GM12878 (cell line): ENCODE data around the gene CIB4. TPM values are rescaled to one million over a fixed set of nuclear protein-coding genes. Genes with fewer than 3 reads are reported as not detected.

ENCODE experiments used
- ATAC-seq: fragments of 200-7000 bp; cut with Tn5 transposase; 3 replicates; pipeline ENCODE4 v1.9.1; 2020; ENCODE audit warnings: mild to moderate bottlenecking, moderate library complexity
- BruUV-seq: library from RNA; stranded (reverse); fragments of 400-500 nt; replicated peaks from 2 replicates; lab custom pipeline; 2021; lab: Mats Ljungman, UMichigan
- CTCF ChIA-PET: fragments of 300-600 bp; sonication (Branson Sonifier 250); formaldehyde crosslinking; extraction: SDS; loops from one replicate; lab custom pipeline; 2021; ENCODE audit warnings: inconsistent platforms; lab: Yijun Ruan, JAX
- POLR2A ChIA-PET: fragments of 350-600 bp; formaldehyde crosslinking; extraction: SDS; loops from one replicate; lab custom pipeline; 2021; ENCODE audit warnings: inconsistent platforms; lab: Charles Lee
- RAD21 ChIA-PET: fragments of 300-600 bp; sonication (Branson Sonifier 250); formaldehyde crosslinking; loops from one replicate; lab custom pipeline; 2023; ENCODE audit warnings: antibody characterized with exemption; ENCODE audit not compliant: unreplicated experiment; lab: Charles Lee
- SMC1A ChIA-PET: fragments of 300-600 bp; sonication (Branson Sonifier 250); formaldehyde crosslinking; loops from one replicate; lab custom pipeline; 2023; ENCODE audit not compliant: unreplicated experiment, uncharacterized antibody; lab: Charles Lee
- DNase-seq: peaks from one replicate; pipeline ENCODE4 v3.0.0-alpha.2; 2011; ENCODE audit warnings: low read depth, low spot score
- FAIRE-seq: peaks from 3 replicates; lab custom pipeline; 2011; peaks lifted over from hg19 to GRCh38; lab: Jason Lieb, UNC
- H2AFZ ChIP-seq: 2 replicates; pipeline ENCODE4 v1.6.0; 2011; ENCODE audit warnings: low read depth, low read length, control low read depth; ENCODE audit not compliant: control insufficient read depth
- H3K27ac ChIP-seq: 2 replicates; pipeline ENCODE4 v1.5.1; 2011; ENCODE audit warnings: control low read depth; ENCODE audit not compliant: control insufficient read depth, insufficient read depth
- H3K27me3 ChIP-seq, 2 experiments: replicated peaks in 1 of 2; 2 replicates each; pipeline versions ENCODE4 v1.6.0 to v1.6.1; 2011; ENCODE audit warnings: low read length in 1 of 2; ENCODE audit not compliant: control insufficient read depth in 2 of 2, insufficient read depth in 2 of 2
- H3K36me3 ChIP-seq, 2 experiments: 2 replicates each; pipeline ENCODE4 v1.5.1; 2011; ENCODE audit warnings: low read length in 1 of 2; ENCODE audit not compliant: control insufficient read depth in 2 of 2, insufficient read depth in 2 of 2
- H3K4me1 ChIP-seq: 2 replicates; pipeline ENCODE4 v1.6.1; 2011; ENCODE audit warnings: mild to moderate bottlenecking, low read length, moderate library complexity, mixed read lengths; ENCODE audit not compliant: control insufficient read depth, insufficient read depth
- H3K4me2 ChIP-seq: 2 replicates; pipeline ENCODE4 v1.6.0; 2011; ENCODE audit warnings: control low read depth; ENCODE audit not compliant: control insufficient read depth, insufficient read depth
- H3K4me3 ChIP-seq: fragments of 200-600 bp; sonication (generic); 2 replicates; pipeline ENCODE4 v1.5.1; 2016
- H3K79me2 ChIP-seq: 2 replicates; pipeline ENCODE4 v1.6.0; 2011; ENCODE audit warnings: low read length; ENCODE audit not compliant: control insufficient read depth, insufficient read depth
- H3K9ac ChIP-seq: 2 replicates; pipeline ENCODE4 v1.8.0; 2011; ENCODE audit warnings: low read length, control low read depth, mixed read lengths; ENCODE audit not compliant: control insufficient read depth, insufficient read depth
- H3K9me3 ChIP-seq: replicated peaks from 3 replicates; pipeline ENCODE4 v1.5.1; 2011; ENCODE audit warnings: mild to moderate bottlenecking, low read length; ENCODE audit not compliant: control insufficient read depth, insufficient read depth
- H4K20me1 ChIP-seq: 2 replicates; pipeline ENCODE4 v1.6.0; 2011; ENCODE audit not compliant: control insufficient read depth, insufficient read depth
- KDM1A ChIP-seq: fragments of 200-600 bp; sonication (generic); IDR thresholded peaks from 2 replicates; pipeline ENCODE4 v1.6.1; 2016; ENCODE audit warnings: borderline replicate concordance
- RAD51 ChIP-seq: fragments of 450-650 bp; IDR thresholded peaks from 2 replicates; pipeline ENCODE4 v1.6.1; 2016; ENCODE audit warnings: moderate library complexity, mild to moderate bottlenecking, inconsistent platforms
- ZZZ3 ChIP-seq: IDR thresholded peaks from 2 replicates; pipeline ENCODE4 v1.6.1; 2011; ENCODE audit warnings: low read depth; ENCODE audit not compliant: control insufficient read depth, insufficient read length
- WGBS: methylation state at CpG from one replicate; pipeline ENCODE4 v1.1.6; 2016; ENCODE audit warnings: low lambda C conversion rate; ENCODE audit not compliant: insufficient replicate concordance, insufficient coverage; ENCODE audit errors: missing lambda C conversion rate; 5-methylcytosine and 5-hydroxymethylcytosine counted together
- in situ Hi-C: fragments of 300-500 bp; cut with MboI; formaldehyde crosslinking; loops from 9 replicates; pipeline ENCODE4 v1.14.3; 2018; ENCODE audit warnings: mixed read lengths
- intact Hi-C: fragments of 100-400 bp; cut with micrococcal nuclease; formaldehyde crosslinking; loops from one replicate; pipeline ENCODE4 v1.14.2; 2022; ENCODE audit not compliant: unreplicated experiment
- polyA plus RNA-seq, 11 experiments: library from polyadenylated mRNA; depleted of rRNA in 4 of 11; unstranded in 6 of 11; stranded (reverse) in 5 of 11; fragments of >200 nt; fragmentation: Nextera tagmentation in 4 of 11; fragmentation: Illumina TruSeq in 1 of 11; extraction: Ambion mirVana in 4 of 11; extraction: Trizol in 1 of 11; gene quantifications; 1 replicate in 1 of 11; 2 replicates in 10 of 11; pipeline versions ENCODE4 v1.2.1 to v1.2.3, GENCODE V29; 2011 to 2016; ENCODE audit warnings: inconsistent platforms in 2 of 11, missing spikeins in 2 of 11, low read depth in 1 of 11
- total RNA-seq, 4 experiments: library from RNA; depleted of rRNA in 3 of 4; stranded (reverse); fragments of >200 nt in 3 of 4; fragmentation: Illumina TruSeq in 1 of 4; extraction: Trizol in 1 of 4; gene quantifications; 2 replicates each; pipeline versions ENCODE4 v1.2.1 to v1.2.3, GENCODE V29; 2013 to 2021
- TF ChIP-seq, protein P1 (sequence below): fragments of 450-650 bp; IDR thresholded peaks from 2 replicates; pipeline ENCODE4 v1.6.1; 2017; ENCODE audit warnings: low read depth, mild to moderate bottlenecking, moderate library complexity
- TF ChIP-seq, protein P2 (sequence below): IDR thresholded peaks from 2 replicates; pipeline ENCODE4 v1.6.1; 2012; ENCODE audit warnings: low read depth, low read length, improper control_type of control experiment
- TF ChIP-seq, protein P3 (sequence below): fragments of 450-650 bp; IDR thresholded peaks from 2 replicates; pipeline ENCODE4 v1.6.1; 2014; ENCODE audit warnings: mild to moderate bottlenecking

Gene CIB4
- total and polyA plus RNA-seq, 10 of the 15 experiments (the other 5 are each of a cell fraction or from before 2014, with no cell fraction given), result not detected

DNA sequence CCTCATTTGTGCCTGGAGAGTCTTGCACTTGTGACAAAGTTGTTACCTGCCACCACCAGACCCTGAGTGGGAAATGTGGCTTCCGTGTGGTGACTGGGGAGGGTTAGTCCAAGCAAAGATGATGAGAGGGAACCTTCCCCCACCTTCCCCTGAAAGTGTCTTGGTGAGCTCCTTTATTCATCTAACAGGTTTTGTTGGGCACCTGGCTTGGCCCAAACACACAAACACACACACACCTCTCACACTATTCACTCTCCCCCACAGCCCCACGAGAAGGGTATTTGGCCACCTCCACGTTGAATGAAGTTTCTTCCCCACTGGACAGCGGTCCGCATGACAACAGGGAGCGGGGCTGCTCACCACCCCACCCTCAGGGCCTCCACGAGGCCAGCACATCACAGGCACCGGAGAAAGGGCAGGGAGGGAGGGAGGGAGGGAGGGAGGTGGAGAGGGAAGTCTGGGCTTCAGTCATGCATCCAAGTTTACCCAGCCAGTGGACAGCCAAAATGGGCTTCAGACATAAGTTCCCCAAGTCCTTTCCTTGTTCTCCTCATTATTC is 1.4 kb downstream of the CIB4 start:
- Histone ChIP-seq H3K27me3 (peaks cover 0 to 5% of the 10 kb centered on the region in 2 experiments; a peak in 2 of 4 replicates), H3K4me2 (no peak overlapping the region), H2AFZ (no peak overlapping the region), H3K27ac (no peak overlapping the region)
- ChIA-PET POLR2A (no interaction called here), CTCF (no interaction called here)
- no peak for FAIRE-seq
- TF ChIP-seq, protein P1, sequence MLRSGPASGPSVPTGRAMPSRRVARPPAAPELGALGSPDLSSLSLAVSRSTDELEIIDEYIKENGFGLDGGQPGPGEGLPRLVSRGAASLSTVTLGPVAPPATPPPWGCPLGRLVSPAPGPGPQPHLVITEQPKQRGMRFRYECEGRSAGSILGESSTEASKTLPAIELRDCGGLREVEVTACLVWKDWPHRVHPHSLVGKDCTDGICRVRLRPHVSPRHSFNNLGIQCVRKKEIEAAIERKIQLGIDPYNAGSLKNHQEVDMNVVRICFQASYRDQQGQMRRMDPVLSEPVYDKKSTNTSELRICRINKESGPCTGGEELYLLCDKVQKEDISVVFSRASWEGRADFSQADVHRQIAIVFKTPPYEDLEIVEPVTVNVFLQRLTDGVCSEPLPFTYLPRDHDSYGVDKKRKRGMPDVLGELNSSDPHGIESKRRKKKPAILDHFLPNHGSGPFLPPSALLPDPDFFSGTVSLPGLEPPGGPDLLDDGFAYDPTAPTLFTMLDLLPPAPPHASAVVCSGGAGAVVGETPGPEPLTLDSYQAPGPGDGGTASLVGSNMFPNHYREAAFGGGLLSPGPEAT, result no peak
- TF ChIP-seq KDM1A (no peak), ZZZ3 (no peak), RAD51 (no peak)
- TF ChIP-seq, protein P2, sequence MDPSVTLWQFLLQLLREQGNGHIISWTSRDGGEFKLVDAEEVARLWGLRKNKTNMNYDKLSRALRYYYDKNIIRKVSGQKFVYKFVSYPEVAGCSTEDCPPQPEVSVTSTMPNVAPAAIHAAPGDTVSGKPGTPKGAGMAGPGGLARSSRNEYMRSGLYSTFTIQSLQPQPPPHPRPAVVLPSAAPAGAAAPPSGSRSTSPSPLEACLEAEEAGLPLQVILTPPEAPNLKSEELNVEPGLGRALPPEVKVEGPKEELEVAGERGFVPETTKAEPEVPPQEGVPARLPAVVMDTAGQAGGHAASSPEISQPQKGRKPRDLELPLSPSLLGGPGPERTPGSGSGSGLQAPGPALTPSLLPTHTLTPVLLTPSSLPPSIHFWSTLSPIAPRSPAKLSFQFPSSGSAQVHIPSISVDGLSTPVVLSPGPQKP, result no peak
- TF ChIP-seq, protein P3, sequence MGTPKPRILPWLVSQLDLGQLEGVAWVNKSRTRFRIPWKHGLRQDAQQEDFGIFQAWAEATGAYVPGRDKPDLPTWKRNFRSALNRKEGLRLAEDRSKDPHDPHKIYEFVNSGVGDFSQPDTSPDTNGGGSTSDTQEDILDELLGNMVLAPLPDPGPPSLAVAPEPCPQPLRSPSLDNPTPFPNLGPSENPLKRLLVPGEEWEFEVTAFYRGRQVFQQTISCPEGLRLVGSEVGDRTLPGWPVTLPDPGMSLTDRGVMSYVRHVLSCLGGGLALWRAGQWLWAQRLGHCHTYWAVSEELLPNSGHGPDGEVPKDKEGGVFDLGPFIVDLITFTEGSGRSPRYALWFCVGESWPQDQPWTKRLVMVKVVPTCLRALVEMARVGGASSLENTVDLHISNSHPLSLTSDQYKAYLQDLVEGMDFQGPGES, result no peak
- TF ChIP-seq, all 136 proteins: peak for 0
- Histone ChIP-seq H4K20me1 (no peaks in the 10 kb centered on the region), H3K4me1 (no peaks in the 10 kb centered on the region), H3K79me2 (no peaks in the 10 kb centered on the region), H3K4me3 (no peak overlapping the region), H3K9ac (no peak overlapping the region), H3K9me3 (no peaks in the 10 kb centered on the region), H3K36me3 (no peaks in the 10 kb centered on the region)
- intact Hi-C loops, result no loop called here
- DNase-seq (no peak), ATAC-seq (no peak)
- SMC1A ChIA-PET, result no interaction called here
- in situ Hi-C loops, result no loop called here
- no TSS peak for BruUV-seq
- RAD21 ChIA-PET, result no interaction called here
- 16% methylated on average over 6 of the region's 8 CpGs for WGBS
